ENCODE results near the gene KSR2.

DNA sequence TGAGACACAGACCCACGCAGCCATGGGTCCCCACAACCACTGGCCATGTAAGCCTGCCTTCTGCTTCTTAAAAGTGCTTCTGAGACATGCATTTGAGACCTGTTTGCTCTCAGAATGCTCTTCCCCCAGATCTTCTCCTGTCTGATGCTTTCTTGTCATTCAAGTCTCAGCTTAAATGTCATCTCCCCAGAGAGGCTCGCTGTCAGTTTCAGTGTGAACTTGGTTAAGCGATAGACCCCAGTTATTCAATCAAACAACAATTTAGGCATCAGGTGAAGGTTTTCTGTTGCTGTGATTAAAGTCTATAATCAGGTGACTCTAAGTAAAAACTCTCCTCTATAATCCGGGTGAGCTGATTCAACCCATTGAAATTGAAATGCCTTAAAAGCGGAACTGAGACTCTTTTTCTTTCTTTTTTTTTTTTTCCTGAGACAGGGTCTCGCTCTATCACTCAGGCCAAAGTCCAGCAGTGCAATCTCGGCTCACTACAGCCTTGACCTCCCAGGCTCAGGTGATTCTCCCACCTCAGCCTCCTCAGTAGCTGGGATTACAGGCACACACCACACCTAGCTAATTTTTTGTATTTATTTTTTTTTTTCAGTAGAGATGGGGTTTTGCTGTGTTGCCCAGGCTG is 123.4 kb downstream of the KSR2 start:
- TF ChIP-seq, protein P1, sequence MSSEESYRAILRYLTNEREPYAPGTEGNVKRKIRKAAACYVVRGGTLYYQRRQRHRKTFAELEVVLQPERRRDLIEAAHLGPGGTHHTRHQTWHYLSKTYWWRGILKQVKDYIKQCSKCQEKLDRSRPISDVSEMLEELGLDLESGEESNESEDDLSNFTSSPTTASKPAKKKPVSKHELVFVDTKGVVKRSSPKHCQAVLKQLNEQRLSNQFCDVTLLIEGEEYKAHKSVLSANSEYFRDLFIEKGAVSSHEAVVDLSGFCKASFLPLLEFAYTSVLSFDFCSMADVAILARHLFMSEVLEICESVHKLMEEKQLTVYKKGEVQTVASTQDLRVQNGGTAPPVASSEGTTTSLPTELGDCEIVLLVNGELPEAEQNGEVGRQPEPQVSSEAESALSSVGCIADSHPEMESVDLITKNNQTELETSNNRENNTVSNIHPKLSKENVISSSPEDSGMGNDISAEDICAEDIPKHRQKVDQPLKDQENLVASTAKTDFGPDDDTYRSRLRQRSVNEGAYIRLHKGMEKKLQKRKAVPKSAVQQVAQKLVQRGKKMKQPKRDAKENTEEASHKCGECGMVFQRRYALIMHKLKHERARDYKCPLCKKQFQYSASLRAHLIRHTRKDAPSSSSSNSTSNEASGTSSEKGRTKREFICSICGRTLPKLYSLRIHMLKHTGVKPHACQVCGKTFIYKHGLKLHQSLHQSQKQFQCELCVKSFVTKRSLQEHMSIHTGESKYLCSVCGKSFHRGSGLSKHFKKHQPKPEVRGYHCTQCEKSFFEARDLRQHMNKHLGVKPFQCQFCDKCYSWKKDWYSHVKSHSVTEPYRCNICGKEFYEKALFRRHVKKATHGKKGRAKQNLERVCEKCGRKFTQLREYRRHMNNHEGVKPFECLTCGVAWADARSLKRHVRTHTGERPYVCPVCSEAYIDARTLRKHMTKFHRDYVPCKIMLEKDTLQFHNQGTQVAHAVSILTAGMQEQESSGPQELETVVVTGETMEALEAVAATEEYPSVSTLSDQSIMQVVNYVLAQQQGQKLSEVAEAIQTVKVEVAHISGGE (CRISPR knock-in tag; IDR thresholded peaks at IDR 0.05): no peak
- TF ChIP-seq E2F4 (IDR thresholded peaks at IDR 0.05; ENCODE audit: low read depth, low read length) (no peak), FOS (IDR thresholded peaks at IDR 0.05; ENCODE audit: borderline replicate concordance, extremely low read depth, insufficient read length) (no peak), POLR2A (IDR thresholded peaks at IDR 0.05; ENCODE audit: low read depth, low read length) (no peak), CBFB (IDR thresholded peaks at IDR 0.05; ENCODE audit: low read depth) (no peak), RCOR1 (conservative IDR thresholded peaks at IDR 0.05; ENCODE audit: low read depth, low read length) (no peak), LARP7 (IDR thresholded peaks at IDR 0.05) (no peak), STAT1 (conservative IDR thresholded peaks at IDR 0.05) (no peak), TAF1 (IDR thresholded peaks at IDR 0.05; ENCODE audit: borderline replicate concordance, low read depth, low read length) (no peak), NRF1 (conservative IDR thresholded peaks at IDR 0.05; ENCODE audit: low read depth, low read length) (no peak)
- TF ChIP-seq, protein P2, sequence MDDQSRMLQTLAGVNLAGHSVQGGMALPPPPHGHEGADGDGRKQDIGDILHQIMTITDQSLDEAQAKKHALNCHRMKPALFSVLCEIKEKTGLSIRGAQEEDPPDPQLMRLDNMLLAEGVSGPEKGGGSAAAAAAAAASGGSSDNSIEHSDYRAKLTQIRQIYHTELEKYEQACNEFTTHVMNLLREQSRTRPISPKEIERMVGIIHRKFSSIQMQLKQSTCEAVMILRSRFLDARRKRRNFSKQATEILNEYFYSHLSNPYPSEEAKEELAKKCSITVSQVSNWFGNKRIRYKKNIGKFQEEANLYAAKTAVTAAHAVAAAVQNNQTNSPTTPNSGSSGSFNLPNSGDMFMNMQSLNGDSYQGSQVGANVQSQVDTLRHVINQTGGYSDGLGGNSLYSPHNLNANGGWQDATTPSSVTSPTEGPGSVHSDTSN (IDR thresholded peaks at IDR 0.05; ENCODE audit: insufficient replicate concordance, low read depth, low read length): no peak
- TF ChIP-seq, protein P3, sequence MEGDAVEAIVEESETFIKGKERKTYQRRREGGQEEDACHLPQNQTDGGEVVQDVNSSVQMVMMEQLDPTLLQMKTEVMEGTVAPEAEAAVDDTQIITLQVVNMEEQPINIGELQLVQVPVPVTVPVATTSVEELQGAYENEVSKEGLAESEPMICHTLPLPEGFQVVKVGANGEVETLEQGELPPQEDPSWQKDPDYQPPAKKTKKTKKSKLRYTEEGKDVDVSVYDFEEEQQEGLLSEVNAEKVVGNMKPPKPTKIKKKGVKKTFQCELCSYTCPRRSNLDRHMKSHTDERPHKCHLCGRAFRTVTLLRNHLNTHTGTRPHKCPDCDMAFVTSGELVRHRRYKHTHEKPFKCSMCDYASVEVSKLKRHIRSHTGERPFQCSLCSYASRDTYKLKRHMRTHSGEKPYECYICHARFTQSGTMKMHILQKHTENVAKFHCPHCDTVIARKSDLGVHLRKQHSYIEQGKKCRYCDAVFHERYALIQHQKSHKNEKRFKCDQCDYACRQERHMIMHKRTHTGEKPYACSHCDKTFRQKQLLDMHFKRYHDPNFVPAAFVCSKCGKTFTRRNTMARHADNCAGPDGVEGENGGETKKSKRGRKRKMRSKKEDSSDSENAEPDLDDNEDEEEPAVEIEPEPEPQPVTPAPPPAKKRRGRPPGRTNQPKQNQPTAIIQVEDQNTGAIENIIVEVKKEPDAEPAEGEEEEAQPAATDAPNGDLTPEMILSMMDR (IDR thresholded peaks at IDR 0.05 in 2 of 3, conservative IDR thresholded peaks at IDR 0.05 in 1 of 3; ENCODE audit: control insufficient read depth in 2 of 3, extremely low read depth in 1 of 3, insufficient read depth in 1 of 3, low read depth in 3 of 3, low read length in 3 of 3): no peak
- TF ChIP-seq, protein P4, sequence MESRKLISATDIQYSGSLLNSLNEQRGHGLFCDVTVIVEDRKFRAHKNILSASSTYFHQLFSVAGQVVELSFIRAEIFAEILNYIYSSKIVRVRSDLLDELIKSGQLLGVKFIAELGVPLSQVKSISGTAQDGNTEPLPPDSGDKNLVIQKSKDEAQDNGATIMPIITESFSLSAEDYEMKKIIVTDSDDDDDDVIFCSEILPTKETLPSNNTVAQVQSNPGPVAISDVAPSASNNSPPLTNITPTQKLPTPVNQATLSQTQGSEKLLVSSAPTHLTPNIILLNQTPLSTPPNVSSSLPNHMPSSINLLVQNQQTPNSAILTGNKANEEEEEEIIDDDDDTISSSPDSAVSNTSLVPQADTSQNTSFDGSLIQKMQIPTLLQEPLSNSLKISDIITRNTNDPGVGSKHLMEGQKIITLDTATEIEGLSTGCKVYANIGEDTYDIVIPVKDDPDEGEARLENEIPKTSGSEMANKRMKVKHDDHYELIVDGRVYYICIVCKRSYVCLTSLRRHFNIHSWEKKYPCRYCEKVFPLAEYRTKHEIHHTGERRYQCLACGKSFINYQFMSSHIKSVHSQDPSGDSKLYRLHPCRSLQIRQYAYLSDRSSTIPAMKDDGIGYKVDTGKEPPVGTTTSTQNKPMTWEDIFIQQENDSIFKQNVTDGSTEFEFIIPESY (IDR thresholded peaks at IDR 0.05): no peak

Data from GM12878 (cell line).